Activated naive CD4-positive, alpha-beta T cell treated with anti-CD3 and anti-CD28 coated beads, Interleukin-2, amount 50 U/mL, for 24 hours (primary cell): ENCODE measurements around the gene BST1.

Experiments used
- H3K27ac Mint-ChIP-seq: one replicate; pipeline ENCODE4 v1.8.0; 2021; ENCODE audit warnings: mild to moderate bottlenecking, mixed read lengths
- H3K27me3 Mint-ChIP-seq: one replicate; pipeline ENCODE4 v1.8.0; 2021; ENCODE audit warnings: mixed read lengths
- H3K36me3 Mint-ChIP-seq: one replicate; pipeline ENCODE4 v1.8.0; 2021; ENCODE audit warnings: mixed read lengths
- H3K4me1 Mint-ChIP-seq: one replicate; pipeline ENCODE4 v1.8.0; 2021; ENCODE audit warnings: mixed read lengths
- H3K4me3 Mint-ChIP-seq: one replicate; pipeline ENCODE4 v1.8.0; 2021; ENCODE audit warnings: mild to moderate bottlenecking, mixed read lengths
- H3K9me3 Mint-ChIP-seq: one replicate; pipeline ENCODE4 v1.8.0; 2021; ENCODE audit warnings: mixed read lengths

BST1 gene, protein sequence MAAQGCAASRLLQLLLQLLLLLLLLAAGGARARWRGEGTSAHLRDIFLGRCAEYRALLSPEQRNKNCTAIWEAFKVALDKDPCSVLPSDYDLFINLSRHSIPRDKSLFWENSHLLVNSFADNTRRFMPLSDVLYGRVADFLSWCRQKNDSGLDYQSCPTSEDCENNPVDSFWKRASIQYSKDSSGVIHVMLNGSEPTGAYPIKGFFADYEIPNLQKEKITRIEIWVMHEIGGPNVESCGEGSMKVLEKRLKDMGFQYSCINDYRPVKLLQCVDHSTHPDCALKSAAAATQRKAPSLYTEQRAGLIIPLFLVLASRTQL

DNA sequence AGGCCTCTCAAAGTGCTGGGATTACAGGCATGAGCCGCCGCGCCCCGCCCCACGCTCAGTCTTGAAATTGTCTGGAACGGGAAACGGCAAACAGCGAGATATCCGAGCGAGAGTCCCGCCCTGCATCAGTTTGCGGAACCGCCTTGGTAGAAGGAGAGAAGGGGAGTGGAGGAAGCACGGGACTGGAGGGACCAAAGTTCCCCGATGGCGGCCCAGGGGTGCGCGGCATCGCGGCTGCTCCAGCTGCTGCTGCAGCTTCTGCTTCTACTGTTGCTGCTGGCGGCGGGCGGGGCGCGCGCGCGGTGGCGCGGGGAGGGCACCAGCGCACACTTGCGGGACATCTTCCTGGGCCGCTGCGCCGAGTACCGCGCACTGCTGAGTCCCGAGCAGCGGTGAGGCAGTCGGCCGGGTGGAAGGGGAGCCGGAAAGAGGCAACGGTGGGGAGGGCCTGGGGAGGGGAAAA is at the start of gene BST1:
Gene BST1 (plus strand): TSS at position 125 of the 463 bp plus-strand sequence. CDS start 80 bp downstream, at position 205.
- H3K27me3 Mint-ChIP-seq: peaks cover 5% of the 10 kb centered on the region
- peaks cover 8% of the 10 kb centered on the region for H3K4me1 Mint-ChIP-seq
- H3K4me3 Mint-ChIP-seq: peak within 1 kb of the TSS; percentile 93
- H3K36me3 Mint-ChIP-seq: no peaks in the 10 kb centered on the region
- H3K9me3 Mint-ChIP-seq: no peaks in the 10 kb centered on the region
- peak within 1 kb of the TSS; percentile 43 for H3K27ac Mint-ChIP-seq

DNA sequence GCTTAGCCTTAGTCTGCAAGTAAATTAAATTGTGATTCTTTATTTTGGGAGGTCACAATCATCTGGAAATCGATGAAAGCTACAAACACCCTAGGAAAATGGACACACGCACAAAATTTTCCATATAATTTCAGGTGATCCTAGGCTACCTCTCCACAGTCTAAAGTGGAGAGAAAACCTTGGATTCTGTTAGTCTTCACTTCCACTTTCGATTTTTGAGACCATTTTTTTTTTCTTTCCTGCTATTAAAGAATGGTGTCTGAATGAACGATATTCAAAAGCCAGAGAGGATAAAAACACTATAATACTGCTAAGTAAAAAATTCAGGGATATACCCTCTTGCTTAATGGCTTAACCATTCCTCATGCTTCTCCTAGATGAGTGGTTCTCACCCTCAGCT is 49.4 kb upstream of the BST1 start:
- no peaks in the 10 kb centered on the region for H3K36me3 Mint-ChIP-seq
- H3K4me1 Mint-ChIP-seq: peaks cover 58% of the 10 kb centered on the region
- no peaks in the 10 kb centered on the region for H3K27me3 Mint-ChIP-seq
- peak overlapping the region; percentile 98 for H3K4me3 Mint-ChIP-seq
- no peaks in the 10 kb centered on the region for H3K9me3 Mint-ChIP-seq
- H3K27ac Mint-ChIP-seq: peak overlapping the region; percentile 87

DNA sequence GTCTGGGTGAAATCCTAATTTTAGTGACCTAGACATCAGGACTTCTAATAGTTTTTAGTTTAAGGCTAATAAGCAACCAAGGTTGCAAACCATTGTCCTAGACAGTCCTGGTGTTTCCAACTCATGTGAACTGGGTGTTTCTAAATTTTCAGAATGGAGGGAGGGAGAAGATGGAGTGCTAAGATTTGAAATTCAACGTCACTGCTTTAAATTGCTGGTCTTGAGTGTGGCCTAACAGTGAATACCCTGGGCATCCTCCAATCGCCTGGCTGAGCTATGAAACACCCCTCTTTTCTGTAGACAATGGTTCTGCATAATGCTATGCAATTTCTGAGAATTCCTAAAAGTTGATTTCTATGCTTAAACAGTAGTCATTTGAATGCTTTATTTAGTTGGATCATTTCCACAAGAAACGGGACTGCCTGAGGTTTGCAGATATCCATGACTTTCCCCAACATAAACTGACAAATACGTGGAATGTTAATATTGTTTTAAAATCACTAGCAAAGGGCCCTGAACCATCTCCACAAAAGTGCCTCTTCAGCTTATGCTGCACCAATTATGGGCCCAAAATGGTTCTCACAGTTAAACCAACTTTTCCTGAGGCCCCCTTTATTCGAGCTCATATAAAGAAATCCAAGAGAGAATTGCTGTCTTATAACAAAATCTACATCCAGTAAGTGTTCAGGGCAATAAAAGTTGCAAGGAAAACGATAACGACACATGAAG is 48.8 kb upstream of the BST1 start:
- Mint-ChIP-seq H3K27ac (peak overlapping the region; percentile 98), H3K27me3 (no peaks in the 10 kb centered on the region), H3K9me3 (no peaks in the 10 kb centered on the region), H3K36me3 (no peaks in the 10 kb centered on the region), H3K4me3 (peak overlapping the region; percentile 98), H3K4me1 (peaks cover 52% of the 10 kb centered on the region)

DNA sequence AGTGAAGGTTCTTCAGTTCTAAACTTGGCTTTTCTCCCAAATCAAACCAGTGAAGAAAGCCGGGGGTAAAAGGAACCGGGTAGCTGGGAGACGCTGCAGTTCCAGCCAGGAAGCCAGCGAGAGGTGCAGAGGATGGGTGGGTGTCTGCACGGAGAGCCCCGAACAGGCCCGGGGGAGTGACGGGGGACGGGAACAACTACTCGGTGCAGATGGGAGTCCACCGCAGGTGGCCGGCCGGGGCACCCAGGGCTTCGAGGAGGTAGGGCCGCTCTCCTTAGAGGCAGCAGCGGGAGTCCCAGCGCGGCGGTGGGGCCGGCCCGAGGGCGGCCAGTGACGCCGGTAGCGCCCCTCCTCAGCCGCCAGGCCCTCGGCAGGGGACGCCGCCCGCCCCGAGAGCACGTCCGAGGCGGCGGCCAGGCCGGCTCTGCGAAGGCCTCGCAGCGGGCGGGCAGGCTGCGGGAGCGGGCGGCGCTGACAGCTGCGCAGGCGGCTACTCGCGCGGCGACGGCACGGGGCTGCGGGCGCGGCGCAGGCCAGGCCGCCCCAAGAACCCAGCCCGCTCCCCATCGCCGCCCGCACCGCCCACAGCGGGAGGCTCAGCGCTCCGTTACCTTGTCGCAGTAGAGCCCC is 48.2 kb upstream of the BST1 start:
- no peaks in the 10 kb centered on the region for H3K9me3 Mint-ChIP-seq
- H3K27ac Mint-ChIP-seq: peak overlapping the region; percentile 98
- H3K36me3 Mint-ChIP-seq: no peaks in the 10 kb centered on the region
- no peaks in the 10 kb centered on the region for H3K27me3 Mint-ChIP-seq
- peaks cover 52% of the 10 kb centered on the region for H3K4me1 Mint-ChIP-seq
- H3K4me3 Mint-ChIP-seq: peak overlapping the region; percentile 98

DNA sequence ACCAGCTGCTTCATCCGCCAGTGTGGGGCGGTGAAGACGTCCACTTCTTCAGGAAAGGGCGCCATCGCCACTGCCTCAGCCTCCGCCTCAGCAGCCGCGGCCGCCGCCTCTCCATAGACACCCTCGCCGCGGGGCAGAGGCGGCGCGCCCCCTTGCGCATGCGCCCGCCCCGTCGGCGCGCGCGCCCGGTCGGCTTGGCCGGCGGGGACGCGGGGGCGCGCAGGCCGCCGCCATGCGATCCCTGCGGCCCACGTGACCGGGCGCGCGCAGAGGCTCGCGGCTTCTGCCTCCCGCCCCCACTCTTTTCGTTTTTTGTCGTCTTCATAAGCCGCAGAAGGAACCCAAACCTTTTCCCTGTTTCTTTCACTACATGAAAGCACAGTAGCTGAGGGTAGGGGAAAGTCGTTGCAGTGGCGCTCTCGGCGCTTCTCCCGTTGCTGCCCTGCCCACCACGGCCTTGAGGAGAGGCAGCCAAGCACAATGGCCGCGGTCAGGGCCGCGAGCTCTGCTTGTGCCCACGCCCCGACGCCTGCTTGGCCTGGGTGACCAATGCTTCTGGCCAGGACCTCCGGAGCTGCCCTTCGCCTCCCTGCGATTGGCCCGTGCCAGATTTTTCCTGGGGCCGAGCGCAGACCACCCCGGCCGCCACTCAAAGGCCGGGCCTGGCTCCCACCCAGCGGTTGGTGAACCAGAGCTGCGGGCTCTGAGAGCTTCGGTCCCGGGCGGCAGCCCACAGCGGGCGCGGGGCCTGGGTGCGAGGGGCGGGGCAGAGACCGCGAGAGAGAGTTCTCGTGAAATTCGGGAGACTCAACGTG is 47.4 kb upstream of the BST1 start, which contains the start of gene FBXL5:
Gene FBXL5 (minus strand): TSS at position 135 of the 815 bp plus-strand sequence. CDS start 70 bp downstream, at position 65.
- Mint-ChIP-seq H3K4me1 (peaks cover 52% of the 10 kb centered on the region), H3K27me3 (no peaks in the 10 kb centered on the region), H3K4me3 (peak within 1 kb of the TSS; percentile 98), H3K36me3 (no peaks in the 10 kb centered on the region), H3K27ac (peak within 1 kb of the TSS; percentile 98), H3K9me3 (no peaks in the 10 kb centered on the region)

DNA sequence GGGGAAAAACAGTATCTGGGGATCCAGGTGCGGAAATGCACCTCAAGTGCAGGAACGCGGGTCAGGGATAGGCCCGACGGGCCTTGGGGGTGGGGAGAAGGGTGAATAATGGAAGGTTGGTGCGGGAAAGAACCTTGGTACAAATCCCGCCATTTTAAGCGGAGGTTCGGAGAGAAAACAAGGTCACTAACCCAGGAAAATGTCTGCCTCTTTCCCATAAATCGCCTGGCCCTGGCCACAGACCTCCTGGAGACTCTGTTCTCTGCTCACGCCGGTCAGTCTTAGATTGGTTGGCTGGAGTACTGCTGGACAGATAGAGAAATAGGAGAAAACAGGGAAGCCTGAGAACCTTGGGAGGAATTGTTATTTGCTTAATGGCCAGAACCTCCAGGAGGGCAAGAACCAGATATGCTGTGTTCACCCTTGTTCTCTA is 46.8 kb upstream of the BST1 start:
- peaks cover 48% of the 10 kb centered on the region for H3K4me1 Mint-ChIP-seq
- peak overlapping the region; percentile 94 for H3K4me3 Mint-ChIP-seq
- no peaks in the 10 kb centered on the region for H3K9me3 Mint-ChIP-seq

DNA sequence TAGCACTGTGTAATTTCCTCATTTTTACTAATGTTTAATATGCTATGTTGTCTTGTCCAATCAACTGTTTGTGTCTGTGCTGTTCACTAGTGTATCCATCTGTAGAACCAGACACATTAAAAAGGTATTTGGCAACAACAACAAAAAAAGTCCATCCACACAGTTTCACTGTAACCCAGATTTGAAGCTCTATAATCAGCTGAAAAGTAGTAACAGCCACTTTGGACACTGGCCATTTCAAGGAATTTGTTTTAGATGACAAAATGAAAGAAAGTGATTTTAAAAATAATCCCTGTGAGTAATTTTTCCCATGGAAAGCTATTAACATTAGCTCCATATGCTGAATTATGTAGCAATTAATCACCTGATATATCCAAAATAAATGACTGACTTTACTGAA is 45.5 kb upstream of the BST1 start:
- Mint-ChIP-seq H3K27ac (no peak overlapping the region), H3K9me3 (no peaks in the 10 kb centered on the region), H3K4me3 (no peak overlapping the region), H3K27me3 (no peaks in the 10 kb centered on the region), H3K36me3 (no peaks in the 10 kb centered on the region), H3K4me1 (peaks cover 35% of the 10 kb centered on the region)

More for the DNA sequence above, 46.8 kb upstream of the BST1 start:
- H3K36me3 Mint-ChIP-seq: no peaks in the 10 kb centered on the region
- H3K27ac Mint-ChIP-seq: peak overlapping the region; percentile 96
- no peaks in the 10 kb centered on the region for H3K27me3 Mint-ChIP-seq

DNA sequence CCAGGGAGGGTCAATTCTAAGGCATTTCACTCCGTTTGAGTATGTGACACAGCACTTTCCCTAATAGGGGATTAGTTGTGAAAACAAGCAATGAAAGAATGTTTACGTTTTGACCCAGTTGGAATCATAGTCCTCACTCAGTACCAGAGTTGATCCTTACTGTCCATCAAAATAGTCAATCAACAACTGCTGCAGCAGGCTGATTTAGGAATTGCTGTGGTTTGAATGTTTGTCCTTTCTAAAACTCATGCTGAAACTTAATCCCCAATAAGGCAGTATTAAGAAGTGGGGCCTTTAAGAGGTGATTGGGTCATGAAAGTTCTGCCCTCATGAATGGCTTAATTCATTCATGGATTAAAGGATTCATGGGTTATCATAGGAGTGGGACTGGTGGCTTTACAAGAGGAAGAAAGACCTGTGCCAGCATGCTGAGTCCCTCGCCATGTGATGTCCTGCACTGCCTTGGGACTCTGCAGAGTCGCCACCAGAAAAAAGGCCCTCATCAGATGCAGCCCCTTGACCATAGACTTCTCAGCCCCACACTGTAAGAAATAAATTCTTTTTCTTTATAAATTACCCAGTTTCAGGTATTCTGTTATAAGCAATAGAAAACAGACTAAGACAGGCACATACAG is 44.6 kb upstream of the BST1 start:
- no peak overlapping the region for H3K27ac Mint-ChIP-seq
- H3K9me3 Mint-ChIP-seq: no peaks in the 10 kb centered on the region
- no peaks in the 10 kb centered on the region for H3K36me3 Mint-ChIP-seq
- H3K4me1 Mint-ChIP-seq: peaks cover 26% of the 10 kb centered on the region
- H3K27me3 Mint-ChIP-seq: no peaks in the 10 kb centered on the region
- no peak overlapping the region for H3K4me3 Mint-ChIP-seq

DNA sequence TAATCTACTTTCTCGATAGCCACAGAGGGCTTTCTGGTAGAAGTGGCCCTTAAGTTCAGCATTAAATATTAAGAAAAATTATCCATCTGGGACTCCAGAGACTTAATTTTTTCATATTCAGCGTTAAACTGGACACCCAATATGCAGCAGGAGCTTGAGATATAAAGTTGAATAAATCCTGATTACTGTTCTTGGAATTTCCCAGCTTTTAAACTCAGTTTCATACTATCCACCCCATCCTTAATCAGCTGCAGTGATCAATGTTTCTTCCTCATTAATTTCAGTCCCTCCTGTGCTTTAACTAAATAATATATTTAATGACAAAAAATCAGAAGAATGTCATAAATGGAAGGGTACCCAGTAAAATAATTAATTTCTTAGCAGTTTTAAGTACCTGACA is 44.1 kb upstream of the BST1 start:
- H3K4me3 Mint-ChIP-seq: no peak overlapping the region
- no peaks in the 10 kb centered on the region for H3K36me3 Mint-ChIP-seq
- no peaks in the 10 kb centered on the region for H3K27me3 Mint-ChIP-seq
- no peaks in the 10 kb centered on the region for H3K9me3 Mint-ChIP-seq
- no peak overlapping the region for H3K27ac Mint-ChIP-seq
- peaks cover 21% of the 10 kb centered on the region for H3K4me1 Mint-ChIP-seq

DNA sequence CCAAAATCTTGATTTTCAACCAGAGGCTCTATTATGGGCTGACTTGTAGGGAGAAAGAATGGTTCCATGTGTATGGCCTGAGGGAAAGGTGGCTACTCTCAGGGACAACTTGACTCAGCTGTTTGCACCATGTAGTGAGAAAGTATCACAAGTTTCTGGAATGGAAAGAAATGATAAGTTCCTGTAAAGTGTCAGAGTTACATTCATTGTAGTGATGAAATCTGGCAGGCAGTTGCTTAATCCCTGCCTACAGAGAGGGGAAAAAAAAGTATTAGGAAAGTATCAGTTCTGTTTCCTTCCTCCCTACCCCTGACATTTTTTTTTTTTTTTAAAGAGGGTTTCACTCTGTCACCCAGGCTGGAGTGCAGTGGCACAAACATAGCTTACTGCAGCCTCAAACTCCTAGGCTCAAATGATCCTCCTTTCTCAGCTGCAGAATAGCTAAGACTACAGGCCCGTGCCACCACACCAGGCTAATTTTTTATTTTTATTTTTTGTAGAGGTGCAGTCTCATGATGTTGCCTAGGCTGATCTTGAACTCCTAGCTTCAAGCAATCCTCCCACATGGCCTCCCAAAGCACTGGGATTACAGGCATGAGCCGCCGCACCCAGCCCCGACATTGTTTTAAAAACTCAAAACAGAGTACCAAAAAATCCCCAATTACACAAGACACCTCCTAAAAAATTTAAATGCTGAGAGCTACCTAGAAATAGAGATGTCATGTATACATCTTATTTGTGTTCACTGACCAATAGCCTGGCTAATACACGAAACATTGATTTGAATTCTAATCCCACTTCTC is 42.9 kb upstream of the BST1 start:
- Mint-ChIP-seq H3K27ac (peak overlapping the region; percentile 68), H3K27me3 (no peaks in the 10 kb centered on the region), H3K9me3 (no peaks in the 10 kb centered on the region), H3K4me3 (peak overlapping the region; percentile 30), H3K4me1 (peaks cover 20% of the 10 kb centered on the region), H3K36me3 (no peaks in the 10 kb centered on the region)

DNA sequence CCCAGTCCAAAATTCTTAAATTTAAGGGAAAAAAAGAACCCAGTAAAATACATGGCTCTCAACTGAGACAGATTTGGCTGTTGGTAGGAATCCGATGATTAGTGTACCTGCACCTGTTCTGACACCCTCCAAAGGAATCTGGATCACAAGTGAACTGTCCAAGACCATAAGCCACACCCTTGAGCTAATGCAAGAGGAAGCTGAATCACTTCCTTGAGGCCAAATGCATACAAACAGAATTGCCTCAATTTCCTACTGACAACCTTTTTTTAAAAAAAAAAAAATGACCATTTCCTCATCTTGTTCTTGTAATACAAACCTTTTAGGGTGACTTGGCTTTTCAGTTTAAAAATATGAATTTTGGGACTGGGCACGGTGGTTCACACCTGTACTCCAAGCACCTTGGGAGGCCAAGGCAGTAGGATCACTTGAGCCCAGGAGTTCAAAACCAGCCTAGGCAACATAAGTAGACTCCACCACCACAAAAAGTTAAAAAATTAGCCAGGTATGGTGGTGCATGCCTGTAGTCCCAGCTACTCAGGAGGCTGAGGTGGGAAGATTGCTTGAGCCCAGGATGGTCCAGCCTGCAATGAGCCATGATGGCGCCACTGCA is 37.0 kb upstream of the BST1 start:
- no peaks in the 10 kb centered on the region for H3K27me3 Mint-ChIP-seq
- no peaks in the 10 kb centered on the region for H3K9me3 Mint-ChIP-seq
- H3K36me3 Mint-ChIP-seq: no peaks in the 10 kb centered on the region
- H3K4me3 Mint-ChIP-seq: no peak overlapping the region
- H3K27ac Mint-ChIP-seq: no peak overlapping the region
- no peaks in the 10 kb centered on the region for H3K4me1 Mint-ChIP-seq

DNA sequence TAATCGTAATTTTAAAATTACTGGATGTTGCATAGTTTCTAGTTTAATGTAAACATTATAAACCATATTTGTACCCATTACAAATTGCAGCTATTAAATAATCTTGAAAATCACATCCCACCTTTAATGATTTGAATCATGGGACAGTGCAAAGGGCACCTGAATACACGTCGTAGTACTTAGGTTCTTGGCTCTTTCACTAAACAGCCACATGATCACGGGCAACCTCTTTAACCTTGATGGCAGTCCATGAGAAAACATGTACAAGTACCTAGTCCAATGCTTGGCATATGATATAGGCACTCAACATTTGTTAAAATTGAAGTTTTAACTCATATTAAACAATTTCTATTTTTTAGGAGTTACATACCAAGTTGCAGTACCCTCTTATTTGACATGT is 35.9 kb upstream of the BST1 start:
- H3K36me3 Mint-ChIP-seq: no peaks in the 10 kb centered on the region
- no peaks in the 10 kb centered on the region for H3K4me1 Mint-ChIP-seq
- no peaks in the 10 kb centered on the region for H3K27me3 Mint-ChIP-seq

DNA sequence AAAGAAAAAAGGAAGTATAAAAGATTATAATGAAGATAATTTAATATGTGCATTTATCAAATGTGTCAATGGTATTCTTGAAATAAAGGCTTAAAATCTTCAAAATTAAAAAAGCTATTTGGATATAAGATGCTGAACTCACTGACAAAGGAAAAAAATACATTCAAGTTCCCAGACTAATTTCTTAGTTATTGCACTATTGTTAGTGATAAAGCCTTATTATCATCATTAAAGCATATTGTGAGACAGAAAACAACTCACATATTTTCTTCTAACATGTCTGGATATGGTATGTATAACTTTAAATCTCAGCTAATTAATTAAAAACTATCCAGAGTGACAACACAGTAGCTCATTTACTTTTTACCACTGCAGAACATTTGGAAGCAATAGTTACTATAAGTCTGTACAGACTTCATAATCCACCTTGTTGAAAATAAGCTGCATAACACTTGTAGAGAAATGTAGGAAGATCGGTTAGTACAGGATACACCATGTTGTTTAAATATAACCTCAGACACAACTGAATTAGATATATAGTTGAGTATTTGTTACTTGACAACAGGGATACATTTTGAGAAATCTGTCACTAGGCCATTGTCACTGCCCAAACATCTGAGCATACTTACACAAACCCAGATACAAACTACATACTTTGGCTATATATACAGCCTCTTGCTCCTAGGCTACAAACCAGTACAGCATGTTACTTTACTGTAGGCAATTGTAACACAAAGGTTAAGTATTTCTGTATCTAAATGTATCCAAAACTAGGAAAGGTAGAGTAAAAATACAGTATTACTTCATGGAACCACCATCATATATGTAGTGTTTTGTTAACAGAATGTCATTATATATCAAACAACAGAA is 34.1 kb upstream of the BST1 start:
- H3K36me3 Mint-ChIP-seq: no peaks in the 10 kb centered on the region
- H3K9me3 Mint-ChIP-seq: no peaks in the 10 kb centered on the region
- no peak overlapping the region for H3K4me3 Mint-ChIP-seq
- no peaks in the 10 kb centered on the region for H3K4me1 Mint-ChIP-seq
- no peaks in the 10 kb centered on the region for H3K27me3 Mint-ChIP-seq
- no peak overlapping the region for H3K27ac Mint-ChIP-seq

More for the DNA sequence above, 35.9 kb upstream of the BST1 start:
- Mint-ChIP-seq H3K27ac (no peak overlapping the region), H3K9me3 (no peaks in the 10 kb centered on the region), H3K4me3 (no peak overlapping the region)
